D721Med (cell line): ENCODE results near the gene RPL21.

Experiments used
- DNase-seq: peaks from one replicate; pipeline ENCODE4 v3.0.0; 2011; ENCODE audit warnings: low spot score; ENCODE audit not compliant: insufficient read length
- FAIRE-seq: peaks from 2 replicates; lab custom pipeline; 2011; peaks lifted over from hg19 to GRCh38; lab: Jason Lieb, UNC
- TF ChIP-seq, protein P1 (sequence below): IDR thresholded peaks from 2 replicates; pipeline ENCODE4 v1.5.1; 2012; ENCODE audit warnings: mild to moderate bottlenecking, control low read depth; ENCODE audit not compliant: insufficient read depth; ENCODE audit errors: missing control alignments

Gene RPL21

DNA sequence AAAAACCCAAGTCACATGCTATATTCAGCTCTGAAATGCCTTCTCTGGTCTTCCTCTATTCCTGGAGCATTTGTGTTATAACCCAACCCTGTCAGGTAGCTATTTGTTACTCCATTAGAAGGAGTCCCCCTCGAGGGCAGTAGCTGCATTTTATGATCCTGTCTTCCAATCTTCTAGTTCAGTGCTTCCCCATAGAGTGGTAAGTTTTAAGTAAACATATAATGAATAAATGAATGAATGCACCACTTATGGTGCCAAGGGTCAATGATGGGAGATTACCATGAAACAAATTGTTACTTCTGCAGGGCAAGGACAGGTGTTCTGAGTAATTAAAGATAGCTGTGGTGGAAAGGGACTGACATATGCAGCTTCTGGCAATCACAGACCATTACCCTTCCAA, 23.3 kb downstream of the RPL21 start:
- TF ChIP-seq, protein P1, sequence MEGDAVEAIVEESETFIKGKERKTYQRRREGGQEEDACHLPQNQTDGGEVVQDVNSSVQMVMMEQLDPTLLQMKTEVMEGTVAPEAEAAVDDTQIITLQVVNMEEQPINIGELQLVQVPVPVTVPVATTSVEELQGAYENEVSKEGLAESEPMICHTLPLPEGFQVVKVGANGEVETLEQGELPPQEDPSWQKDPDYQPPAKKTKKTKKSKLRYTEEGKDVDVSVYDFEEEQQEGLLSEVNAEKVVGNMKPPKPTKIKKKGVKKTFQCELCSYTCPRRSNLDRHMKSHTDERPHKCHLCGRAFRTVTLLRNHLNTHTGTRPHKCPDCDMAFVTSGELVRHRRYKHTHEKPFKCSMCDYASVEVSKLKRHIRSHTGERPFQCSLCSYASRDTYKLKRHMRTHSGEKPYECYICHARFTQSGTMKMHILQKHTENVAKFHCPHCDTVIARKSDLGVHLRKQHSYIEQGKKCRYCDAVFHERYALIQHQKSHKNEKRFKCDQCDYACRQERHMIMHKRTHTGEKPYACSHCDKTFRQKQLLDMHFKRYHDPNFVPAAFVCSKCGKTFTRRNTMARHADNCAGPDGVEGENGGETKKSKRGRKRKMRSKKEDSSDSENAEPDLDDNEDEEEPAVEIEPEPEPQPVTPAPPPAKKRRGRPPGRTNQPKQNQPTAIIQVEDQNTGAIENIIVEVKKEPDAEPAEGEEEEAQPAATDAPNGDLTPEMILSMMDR: no peak
- no peak for DNase-seq
- no peak for FAIRE-seq

DNA sequence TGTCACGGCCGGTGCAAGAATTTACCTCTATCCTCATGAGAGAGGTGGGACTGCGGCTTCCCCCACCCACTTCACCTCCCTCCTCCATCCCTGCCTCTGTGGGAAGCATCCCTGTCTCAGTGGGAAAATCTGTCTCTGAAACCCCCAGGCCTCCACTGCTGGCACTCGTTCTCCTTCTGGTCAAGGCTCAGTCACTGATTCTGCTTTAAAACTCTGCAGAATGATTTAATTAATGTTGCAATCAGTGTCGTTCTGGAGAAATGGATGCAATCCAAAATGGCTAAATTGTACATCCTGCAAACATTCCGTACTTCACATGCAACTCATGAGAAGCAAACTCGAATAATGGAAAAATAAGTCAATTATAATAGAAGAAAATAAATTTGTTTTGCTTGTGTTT, 24.8 kb downstream of the RPL21 start:
- TF ChIP-seq, protein P1: no peak
- FAIRE-seq: no peak
- DNase-seq: no peak

DNA sequence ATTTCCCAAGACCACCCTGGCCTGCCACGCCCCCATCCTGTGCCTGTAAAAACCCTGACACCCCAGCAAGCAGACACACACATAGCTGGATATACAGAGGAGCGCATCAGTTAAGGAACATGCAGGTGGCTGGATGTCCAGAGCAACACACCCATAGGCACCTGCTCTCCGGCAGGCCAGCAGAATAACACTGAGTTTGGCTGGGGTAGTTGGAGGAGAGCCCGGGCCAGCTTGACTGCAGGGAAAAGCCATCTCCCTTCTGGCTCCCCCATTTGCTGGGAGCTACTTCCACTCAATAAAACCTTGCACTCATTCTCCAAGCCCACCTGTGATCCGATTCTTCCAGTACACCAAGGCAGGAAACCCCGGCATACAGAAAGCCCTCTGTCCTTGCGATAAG, 28.1 kb downstream of the RPL21 start:
- TF ChIP-seq, protein P1: no peak
- DNase-seq (no peak), FAIRE-seq (no peak)

DNA sequence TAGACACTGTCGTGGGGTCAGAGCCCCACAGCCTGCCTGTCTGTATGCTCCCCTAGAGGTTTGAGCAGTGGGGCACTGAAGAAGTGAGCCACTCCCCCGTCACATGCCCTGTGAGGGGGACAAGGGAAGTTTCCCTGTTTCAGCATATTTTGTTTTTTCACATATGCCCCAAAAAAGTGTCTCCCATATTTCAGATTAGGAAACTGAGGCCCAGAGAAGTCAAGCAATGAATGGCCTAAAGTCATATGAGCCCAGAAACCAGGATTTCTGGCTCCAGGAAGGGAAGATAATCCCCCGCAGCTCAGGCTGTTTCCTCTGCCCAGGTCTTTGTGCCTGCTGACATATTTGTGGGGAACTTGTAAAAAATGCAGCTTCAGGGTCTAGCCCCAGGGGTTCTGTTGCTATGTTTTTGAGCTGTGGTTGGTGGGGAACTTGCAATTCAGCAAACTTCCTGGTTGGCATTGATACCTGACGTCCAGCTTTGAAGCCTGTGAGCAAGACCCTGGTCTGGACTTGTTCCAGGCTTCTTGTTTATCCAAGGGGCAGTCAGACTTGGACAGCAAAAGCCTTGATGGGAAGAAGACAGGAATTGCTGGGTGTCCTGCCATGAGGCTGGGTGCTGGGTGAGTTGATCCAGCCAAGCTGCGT, 28.8 kb downstream of the RPL21 start:
- DNase-seq (no peak), FAIRE-seq (no peak)
- TF ChIP-seq, protein P1: no peak

DNA sequence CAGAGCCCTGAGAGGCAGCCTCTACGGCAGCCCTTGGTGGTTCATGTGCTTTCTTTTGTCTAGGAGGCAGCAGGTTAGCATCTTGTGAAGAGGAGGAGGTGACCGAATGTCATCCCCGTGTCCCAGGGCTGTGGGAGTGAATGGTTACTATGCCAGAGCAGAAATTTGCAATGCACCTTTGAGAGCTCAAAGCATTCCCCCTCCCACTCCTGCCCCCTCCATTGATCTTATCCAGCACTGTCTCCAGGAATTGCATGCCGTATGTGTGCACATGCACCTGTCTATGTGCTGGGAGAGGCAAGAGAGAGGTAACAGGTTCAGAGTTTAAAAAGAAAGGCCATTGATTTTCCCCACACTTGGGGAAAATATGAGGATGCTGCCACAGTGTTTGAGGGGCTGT, 29.5 kb downstream of the RPL21 start:
- TF ChIP-seq, protein P1: no peak
- DNase-seq (no peak), FAIRE-seq (no peak)

DNA sequence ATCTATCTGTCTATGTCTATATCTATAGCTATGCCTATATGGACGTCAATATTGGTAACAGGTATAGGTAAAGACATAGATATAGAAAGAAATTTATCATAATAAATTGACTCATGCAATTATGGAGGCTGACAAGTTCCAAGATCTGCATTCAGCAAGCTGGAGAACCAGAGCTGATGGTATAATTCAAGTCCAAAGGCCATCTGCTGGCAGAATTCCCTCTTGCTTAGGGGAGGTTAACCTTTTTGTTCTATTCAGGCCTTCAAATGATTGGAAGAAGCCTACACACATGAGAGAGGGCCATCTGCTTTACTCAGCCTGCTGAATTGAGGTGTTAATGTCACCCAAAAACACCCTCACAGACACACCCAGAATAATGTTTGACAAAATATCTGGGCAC, 30.1 kb downstream of the RPL21 start:
- DNase-seq: no peak
- FAIRE-seq: no peak
- TF ChIP-seq, protein P1: no peak

DNA sequence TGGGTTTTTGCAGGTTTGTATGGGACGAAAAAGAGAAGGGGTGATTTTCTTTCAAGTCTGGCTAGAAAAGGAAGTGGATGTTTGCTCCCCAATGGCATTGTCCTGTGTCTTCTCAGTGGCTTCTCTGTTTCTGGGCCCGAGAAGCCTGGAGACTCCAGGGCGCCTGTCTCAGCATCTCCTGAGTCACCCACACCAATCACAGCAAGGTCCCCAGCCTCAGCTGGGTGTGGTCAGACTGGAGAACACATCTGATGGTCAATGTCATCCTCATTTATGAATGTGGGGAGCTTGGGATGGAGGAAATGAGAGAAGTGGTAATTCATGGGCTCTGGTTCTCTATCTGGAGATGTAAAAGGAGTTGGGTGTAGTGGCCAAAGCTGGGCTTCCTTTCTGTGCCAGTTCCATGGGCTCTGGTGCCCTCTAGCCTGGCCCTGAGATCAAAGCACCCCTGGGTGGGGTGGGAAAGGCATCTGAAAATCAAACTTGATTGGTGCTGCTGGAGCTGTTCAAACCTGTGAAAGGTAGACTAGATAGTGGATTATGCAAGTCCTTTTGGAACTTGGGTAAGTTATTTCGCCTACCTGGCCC, 32.6 kb downstream of the RPL21 start:
- DNase-seq: no peak
- TF ChIP-seq, protein P1: peak; percentile 31
- FAIRE-seq: no peak
